Activated T-helper 1 cell treated with Interleukin-2 at 50 U/mL for 16 hours (primary cell): ENCODE measurements around the gene SLC9A8.
A peak's percentile ranks its signal among the peaks of the same experiment; 100 is the strongest.

Experiments
- DNase-seq: peaks from one replicate; pipeline ENCODE4 v3.0.0-alpha.2; 2020; ENCODE audit warnings: low read depth

SLC9A8 gene

DNA sequence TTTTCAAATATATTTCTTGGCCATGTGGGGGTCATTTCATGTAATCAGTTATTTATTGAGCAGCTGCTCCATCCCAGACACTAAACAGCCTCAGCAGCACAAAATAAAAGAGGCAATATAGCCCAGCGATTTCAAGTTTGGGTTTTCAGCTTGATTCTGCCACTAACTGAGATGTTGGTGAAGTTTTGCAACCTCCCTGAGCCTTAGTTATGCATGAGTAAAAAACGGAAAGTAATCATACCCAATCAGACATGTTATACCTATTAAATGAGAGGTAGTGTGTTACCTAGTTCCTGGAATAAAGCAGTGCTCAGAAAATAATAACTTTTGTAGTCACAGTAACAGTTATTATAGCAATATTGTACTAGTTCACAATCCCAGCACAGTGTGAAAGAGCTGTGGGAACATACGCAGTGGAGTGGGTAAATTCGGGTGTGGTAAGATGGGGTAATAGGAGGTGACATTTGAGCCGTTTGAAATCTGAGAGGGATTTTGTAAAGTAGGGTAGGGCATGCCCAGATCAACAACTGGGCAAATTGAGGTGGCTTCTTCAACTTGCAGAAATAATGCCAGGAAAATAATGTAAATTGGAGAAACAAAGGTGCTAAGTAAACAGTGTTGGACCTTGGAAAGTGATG is 1.5 kb downstream of the SLC9A8 start:
- no peak for DNase-seq

DNA sequence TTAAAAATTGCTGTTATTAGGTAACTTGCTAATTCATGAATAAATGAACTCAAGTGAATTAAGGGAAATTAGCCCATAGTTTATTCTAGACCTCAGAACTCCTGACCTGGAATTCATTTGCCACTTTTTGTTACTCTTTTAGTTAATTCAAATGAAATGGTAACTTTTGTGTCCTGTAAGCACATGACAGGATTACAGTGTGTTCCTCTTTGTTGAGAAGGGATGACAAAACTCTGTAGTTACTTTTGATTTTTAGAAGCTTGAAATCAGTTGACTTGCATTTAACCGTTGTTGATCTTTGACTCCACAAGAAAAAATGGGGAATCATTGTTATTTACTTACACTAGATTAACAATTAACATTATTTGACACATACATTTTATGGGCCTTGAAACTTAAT is 6.2 kb downstream of the SLC9A8 start:
- no peak for DNase-seq

DNA sequence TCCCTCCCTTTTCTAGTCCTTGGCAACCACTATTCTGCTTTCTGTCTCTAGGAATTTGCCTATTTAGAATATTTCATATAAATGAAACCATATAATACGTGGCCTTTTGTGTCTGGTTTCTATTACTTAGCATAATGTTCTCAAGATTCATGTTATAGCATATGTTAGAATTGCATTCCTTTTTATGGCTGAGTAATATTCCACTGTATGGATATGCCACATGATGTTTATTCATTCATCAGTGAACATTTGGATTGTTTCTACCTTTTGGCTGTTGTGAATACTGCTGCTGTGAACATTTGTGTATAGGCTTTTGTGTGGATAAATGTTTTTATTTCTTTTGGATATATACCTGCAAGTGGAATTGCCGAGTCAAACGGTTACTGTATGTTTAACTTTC is 7.1 kb downstream of the SLC9A8 start:
- DNase-seq, result no peak

DNA sequence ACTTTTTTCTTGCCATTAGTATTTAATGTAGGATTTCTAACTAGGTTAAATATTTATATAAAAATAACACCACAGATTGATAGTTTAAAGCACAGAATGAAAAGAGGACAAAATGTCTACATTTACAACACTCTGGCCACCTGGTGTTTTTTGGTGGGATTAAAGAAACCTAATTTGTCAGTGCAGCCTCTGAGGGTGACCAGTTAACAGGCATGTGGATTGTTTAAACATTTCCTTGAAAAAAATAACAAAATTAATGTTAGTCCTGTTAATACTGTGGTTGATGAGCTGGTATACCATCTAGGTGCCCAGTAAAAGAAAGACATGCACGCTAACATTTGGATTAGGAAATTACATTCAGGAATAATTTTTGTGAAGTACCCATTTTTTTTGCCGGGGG is 8.8 kb downstream of the SLC9A8 start:
- no peak for DNase-seq

DNA sequence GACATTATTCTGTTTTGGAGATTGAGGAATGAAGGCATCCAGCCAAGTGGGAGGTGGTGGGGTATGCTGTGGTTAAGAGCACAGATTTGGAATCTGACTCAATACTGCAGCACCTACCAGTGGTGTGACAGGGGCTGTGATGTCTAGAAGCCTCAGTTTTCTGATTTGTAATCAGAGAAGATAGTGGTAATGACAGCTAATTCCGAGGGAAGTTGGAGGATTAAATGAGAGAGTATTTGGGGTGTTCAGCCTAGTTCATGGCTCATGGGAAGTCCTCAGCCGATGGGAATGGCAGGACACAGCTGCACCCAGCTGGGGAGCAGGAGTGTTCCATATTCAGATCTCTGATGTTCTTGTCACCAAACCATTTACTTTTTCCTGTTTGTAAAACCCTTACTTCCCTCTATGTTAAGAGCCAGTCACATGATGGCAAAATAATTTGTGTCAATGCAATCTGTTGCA is 9.3 kb downstream of the SLC9A8 start:
- DNase-seq, result no peak

DNA sequence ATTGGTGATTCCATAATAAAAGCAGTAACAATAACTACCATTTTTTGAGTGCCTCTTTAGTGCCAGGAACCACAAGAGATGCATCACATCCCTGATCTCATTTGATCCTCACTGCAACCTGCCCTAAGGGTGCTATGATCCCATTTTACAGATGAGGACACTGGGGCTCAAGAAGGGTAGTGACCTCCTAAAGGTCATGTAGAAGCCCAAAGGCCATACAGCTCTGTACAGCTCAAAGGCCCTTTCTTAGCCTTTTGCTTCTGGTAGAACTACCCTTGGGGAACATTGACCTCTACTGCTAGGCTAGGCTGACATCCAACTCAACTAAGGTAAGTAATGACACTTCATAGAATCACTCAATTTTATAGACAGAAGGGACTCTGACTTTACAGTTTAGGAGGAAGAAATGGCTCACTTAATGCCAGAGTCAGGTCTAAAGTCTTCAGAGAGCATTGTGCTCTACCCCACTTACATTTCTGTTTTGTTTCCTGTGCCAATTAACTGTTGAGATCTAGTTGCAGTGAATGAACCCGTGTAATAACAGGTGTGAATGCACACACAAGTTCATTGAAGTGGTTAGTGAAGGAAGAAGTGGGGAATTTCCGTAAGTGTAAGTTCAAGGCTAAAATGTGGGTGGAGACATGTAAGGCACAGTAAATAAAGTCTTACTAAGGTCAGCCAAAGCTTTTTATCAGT is 10.7 kb downstream of the SLC9A8 start:
- no peak for DNase-seq

DNA sequence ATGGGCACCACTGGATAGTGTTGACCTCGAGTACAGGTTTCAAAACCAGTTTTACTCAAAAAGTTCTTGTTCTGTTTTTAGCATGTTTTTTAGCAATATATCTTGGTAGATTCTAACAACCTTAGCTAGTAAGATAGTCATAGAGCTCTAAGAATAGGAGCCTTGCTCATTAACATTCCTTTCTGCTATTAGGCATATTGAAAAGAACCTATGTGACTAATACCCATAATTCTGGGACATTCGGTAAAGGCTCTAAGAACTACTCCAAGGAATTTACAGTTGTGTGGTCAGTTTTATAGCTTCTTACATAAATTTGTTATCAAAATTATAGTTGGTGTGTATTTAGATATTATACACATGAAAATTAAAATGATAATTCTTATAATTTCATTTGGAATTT is 11.6 kb downstream of the SLC9A8 start:
- DNase-seq, result no peak

DNA sequence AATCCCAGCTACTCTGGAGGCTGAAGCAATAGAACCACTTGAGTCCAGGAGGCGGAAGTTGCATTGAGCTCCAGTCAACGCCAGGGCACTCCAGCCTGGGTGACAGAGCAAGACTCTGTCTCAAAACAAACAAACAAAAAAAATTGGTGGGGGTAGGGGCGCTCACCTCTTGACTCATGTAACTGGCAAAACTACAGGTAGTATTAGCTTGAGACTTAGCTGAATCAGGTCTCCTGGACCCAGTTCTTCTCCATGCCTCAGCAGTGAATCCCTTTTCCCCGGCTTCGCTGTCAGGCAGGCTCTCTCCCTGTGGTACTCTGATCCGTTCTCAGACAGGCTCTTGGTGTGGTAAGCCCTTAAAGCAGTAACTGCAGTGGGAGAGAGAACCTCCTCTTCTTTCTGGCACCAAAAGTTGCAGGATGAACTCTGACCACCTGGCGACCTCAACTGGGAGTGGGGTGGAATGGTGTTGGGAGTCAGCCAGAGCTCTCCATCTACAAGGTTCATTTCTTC is 12.9 kb downstream of the SLC9A8 start:
- DNase-seq, result no peak

DNA sequence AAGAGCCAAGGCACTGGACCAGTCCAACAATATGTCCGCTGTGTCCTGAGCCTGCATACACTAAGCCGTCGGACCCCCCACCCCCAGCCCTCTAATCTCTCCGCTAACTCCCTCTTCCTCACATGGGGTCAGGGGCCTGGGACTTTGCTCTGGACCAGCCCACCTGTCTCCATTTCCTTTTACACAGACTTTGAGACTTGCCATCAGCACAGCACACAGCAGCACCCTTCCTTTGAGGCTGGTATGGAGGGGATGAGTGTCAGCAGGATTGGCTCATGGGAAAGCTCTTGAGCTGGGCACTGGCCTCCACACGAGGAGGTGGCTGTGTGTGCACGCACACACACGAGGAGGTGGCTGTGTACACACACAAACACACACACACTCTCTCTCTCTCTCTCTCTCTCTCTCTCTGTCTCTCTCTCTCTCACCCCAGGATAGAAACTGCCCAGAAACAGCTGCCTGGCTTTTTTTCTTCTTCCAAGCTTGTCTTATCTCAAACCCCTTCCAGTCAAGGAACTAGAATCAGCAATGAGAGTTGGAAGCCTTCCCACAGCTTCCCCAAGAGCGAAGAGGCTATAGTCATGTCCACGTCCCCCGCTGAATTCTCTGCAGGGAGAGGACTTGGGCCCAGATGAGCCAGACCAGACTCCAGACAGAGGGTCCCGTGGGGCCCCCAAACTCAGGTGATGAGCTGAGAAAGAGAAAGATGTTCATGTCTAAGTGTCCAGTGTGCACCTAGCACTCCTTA is 18.6 kb downstream of the SLC9A8 start:
- no peak for DNase-seq

DNA sequence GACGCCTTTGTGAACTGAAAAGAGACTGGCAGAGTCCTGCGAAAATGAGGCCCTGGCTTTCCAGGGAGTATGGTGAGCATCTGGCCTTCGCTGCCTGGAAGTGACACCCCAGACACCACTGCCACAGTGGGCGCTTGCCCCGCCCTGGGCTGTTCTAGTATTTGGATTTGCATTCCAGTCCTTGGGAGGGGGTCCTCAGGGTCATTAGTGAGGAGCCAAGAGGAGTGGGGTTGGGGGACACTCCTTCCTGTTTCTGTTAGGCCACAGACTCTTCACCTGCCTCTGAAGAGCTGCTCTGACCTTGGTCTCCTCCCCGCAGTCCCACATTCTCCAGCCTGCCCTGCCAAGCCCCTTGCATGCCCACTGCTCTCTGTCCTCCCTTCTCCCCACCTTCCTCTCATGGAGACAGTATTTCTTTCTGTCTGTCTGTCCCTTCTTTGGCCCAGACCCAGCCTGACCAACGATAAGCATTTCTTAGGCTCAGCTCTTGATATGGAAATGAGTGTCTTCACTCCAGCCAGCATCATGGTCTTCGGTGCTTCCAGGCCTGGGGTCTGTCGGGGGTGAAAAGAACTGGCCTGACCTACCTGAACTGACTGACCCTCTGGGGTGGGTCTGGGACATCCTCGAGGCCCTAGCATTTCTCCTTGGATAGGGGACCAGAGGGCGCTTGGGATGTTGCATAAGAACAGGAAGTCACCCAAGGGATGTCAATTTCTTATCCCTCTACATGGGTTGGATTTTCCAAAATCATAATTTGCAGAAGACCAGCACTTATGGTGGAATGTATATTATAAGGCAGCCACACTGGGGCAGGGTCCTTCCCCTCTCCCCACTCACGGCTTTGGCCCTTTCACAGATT is 19.4 kb downstream of the SLC9A8 start:
- no peak for DNase-seq

DNA sequence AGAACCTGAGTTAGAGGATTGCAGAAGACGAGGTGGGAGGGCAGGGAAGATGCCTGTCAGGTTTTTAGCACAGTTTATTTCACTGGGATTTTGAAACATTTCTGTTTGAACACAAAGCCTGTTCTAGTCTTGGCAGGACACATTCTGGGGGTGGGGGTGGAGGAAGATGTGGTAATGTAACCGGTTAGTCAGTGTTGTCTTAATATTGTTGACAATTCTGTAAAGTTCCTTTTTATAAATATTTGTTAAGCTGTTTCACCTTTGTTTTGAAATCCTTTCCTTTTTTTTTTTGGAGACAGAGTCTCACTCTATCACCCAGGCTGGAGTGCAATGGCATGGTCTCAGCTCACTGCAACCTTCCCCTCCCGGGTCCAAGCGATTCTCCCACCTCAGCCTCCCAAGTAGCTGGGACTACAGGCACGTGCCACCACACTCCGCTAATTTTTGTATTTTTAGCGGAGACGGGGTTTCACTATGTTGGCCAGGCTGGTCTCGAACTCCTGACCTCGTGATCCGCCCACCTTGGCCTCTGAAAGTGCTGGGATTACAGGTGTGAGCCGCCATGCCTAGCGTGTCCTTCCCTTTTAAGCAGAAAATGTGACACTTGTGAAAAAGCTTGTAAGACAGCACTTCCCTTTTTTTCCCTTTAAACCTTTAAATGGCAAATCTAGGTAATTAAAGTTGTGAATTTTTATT is 20.2 kb downstream of the SLC9A8 start:
- no peak for DNase-seq

DNA sequence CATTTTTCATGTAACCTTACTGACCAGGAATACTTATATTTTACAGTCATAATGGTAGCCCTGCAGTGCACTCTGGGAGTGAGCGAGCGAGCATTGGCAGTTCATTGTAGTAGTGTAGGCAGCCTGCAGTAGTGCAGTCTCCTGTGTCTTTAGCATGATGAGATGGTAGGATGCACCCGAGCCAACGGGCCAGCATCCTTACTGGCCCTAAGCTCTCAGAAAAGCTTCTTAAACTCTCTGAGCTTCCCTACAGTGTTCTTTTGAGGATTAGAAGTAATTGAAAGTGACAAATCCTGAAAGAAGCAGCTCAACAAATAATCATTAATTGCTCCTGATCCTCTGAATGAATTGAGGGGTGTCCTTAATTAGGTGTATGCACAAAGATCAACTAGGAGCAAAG is 20.9 kb downstream of the SLC9A8 start:
- no peak for DNase-seq

DNA sequence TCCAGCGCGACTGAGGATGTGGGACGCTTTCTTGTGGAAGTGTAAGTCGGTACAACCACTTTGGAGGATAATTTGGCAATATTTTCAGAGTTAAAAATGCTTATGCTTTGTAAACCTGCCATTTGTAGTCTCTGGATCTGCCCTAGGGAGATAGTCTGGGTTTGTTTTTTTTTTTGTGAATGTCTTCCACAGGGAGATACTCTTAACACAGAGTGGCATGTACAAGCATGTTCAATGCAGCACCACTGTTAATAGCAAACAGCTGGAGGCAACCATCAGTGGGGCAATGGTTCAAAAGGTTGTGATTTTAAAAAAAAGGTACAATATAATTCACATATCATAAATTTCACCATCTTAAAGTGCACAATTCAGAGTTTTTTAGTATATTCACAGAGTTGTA is 22.4 kb downstream of the SLC9A8 start:
- no peak for DNase-seq

DNA sequence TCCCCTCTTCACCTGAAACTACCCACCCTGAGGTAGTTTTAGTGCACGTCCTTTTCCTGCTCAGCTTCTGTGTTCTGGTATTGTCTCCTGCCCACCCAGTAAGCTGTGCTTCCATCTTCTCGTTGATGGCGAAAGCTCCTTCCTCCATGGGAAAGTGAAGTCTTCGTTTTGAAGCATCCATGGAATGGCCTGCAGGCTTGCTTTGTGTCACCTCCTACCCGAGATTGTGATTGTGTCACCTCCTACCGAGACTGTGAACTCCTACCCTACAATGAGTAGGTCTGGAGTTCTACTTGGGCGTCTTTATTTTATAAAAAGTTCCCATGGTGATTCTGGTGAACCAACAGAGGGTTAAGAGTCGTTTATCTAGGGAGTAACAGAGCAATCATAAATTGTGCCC is 25.9 kb downstream of the SLC9A8 start:
- DNase-seq, result no peak

DNA sequence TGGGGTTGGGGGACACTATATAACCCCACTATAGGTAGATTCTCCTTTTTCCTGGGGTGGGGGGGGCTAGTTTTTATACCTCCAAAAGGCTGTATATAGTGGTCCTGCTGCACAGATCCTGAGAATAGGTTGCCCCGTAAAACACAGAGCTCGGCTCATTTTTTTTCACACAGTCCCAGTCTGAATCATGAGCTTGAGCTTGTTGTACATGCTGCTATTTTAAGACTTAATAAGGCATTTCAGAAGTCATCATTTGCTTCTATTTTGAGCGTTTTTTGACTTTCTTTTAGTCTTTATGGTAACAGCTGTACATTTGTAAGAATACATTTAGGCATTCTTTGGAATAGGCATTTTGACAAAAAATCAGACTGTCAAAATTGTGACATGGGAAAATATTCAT is 30.5 kb downstream of the SLC9A8 start:
- no peak for DNase-seq

DNA sequence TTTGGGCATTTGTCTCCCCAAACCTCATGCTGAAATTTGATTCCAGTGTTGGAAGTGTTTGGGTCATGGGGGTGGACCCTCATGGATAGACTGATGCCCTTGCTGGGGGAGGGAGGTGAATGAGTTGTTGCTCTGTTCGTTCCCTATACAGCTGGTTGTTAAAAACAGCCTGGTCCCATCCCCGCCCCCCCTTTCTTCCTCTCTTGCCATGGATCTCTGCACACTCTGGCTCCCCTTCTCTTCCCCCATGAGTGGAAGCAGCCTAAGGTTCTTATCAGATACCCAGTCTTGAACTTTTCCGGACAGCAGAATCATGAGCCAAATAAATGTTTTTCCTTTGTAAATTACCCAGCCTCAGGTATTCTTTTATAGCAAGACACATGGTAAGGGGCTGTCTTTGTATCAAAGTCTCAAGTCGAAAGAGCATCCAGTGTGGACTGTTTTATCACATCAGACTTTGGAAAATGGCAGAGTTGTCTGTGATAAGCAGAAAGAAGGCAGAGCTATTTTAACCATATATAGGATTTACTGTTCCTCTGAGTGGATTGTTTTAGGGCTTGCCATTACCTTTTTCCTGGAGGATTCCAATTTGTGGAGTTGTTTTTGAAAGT is 31.2 kb downstream of the SLC9A8 start:
- no peak for DNase-seq

DNA sequence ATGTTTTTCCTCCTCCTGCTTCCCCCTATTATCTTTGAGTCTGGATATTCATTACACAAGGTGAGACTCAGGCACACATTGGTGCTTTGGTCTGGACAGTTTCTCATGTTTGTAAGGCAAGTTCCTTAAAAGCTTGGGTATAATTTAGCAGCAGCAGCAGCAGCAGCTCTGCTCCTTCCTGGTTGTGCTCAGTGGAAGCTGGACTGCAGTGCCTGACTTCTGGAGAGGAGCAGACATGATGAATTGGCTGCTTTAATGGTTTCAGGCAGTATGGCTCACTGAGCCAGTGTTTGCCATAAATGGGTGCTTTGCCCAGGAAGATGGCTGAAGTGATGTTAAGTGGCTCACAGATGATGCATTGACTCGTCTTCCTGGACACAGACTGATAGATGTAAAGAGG is 32.4 kb downstream of the SLC9A8 start:
- no peak for DNase-seq

DNA sequence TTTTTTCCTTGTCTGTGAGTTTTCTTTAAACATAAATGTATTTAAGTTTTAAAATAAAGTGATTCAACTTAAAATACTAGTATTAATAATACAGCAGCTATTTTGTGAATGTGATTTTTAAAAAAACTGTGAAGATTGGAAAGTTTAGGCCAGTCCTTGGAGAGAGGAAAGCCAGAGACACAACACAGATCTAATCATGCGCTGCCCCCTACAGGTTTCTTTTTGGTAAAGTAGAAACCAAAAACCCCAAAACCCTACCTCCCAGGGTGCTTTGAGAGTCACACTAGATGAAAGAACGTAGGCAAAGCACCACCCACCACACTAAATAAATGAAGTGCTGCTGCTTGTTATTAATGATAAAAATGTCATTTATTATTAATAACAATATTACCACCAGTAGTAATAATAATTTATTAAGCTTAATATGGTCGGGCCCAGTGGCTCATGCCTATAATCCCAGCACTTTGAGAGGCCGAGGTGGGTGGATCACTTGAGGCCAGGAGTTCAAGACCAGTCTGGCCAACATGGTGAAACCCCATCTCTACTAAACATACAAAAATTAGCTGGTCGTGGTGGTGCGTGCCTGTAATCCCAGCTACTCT is 33.7 kb downstream of the SLC9A8 start:
- DNase-seq, result peak; percentile 6

DNA sequence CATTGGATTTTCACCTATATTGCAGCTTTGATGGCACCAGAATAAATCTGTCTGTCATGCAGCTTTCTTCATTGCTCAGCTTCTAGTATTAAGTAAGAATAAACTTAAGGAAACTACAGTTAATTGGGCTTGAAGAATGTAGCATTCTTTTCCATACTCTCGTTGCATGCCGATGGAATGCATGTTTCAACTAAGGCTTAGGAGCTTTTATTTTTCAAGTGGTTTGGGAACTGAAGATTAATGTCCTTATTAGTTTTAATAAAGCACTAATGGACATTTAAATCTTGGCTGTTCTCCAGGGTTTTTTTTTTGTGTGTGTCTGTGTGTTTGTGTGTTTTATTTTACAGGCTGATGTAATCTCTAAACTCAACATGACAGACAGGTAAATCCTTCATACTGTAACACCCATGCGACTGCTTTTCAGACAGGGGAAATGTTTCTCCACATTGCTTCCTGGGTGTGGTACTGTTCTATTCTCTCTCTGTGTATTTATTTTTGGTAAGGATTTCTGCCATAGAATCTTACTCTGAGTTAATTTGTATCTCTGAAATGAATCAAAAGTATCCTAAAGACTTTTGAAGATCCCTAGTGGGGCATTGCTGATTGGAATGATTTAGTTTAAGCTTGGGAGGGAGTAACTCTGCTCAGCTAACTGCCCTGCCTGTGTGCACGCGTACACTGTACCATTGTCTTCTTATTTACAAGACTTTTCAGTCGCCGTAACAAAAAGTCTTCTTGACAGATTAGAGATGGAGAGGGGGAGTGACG is 38.0 kb downstream of the SLC9A8 start:
- DNase-seq, result no peak

DNA sequence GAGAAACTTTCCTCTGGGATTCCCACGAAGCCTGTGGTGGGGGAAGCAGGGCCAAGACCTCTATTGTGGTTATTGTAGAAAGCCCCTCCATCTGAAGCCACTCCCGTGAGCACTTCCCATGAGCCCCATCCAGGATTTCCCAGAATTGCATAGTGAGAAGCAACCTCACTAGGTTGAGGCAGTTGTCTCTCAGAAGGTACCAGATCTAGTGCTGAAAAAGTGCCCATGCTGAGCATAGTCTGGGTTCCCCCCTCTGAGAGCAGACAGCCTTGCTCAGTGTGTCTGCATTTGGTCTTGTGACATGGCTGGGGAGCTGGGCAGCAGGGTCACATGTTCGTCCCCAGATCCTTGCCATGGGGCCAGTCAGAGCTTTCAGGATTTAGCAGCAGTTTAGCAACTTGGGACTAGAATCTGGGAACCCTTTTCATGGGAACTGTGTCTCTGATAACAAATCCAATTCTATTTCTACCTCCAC is 38.6 kb downstream of the SLC9A8 start:
- no peak for DNase-seq
